Activated CD8-positive, alpha-beta T cell treated with anti-CD3 and anti-CD28 coated beads for 36 hours (primary cell): ENCODE results near the gene RBFOX2. TPM values are rescaled to one million over a fixed set of nuclear protein-coding genes. Genes with fewer than 3 reads are reported as not detected.
"Not testable (repeated sequence)": the region's sequence is repeated elsewhere in the genome, so short reads cannot be mapped to it uniquely, and the experiment has no call there.

ENCODE experiments used
- ATAC-seq: fragments of 200-7000 bp; cut with Tn5 transposase; one replicate; pipeline ENCODE4 v1.10.0; 2021; ENCODE audit warnings: mild to moderate bottlenecking, moderate library complexity
- CTCF ChIA-PET: fragments of 350-600 bp; sonication (Branson Sonifier 250); formaldehyde crosslinking; loops from one replicate; lab custom pipeline; 2021; ENCODE audit warnings: antibody characterized with exemption; lab: Charles Lee
- POLR2A ChIA-PET: fragments of 350-600 bp; sonication (Branson Sonifier 250); formaldehyde crosslinking; loops from one replicate; lab custom pipeline; 2021; ENCODE audit warnings: antibody characterized with exemption; lab: Charles Lee
- DNase-seq: peaks from one replicate; pipeline ENCODE4 v3.0.0-alpha.2; 2020
- H3K27ac Mint-ChIP-seq: one replicate; pipeline ENCODE4 v1.8.0; 2021; ENCODE audit warnings: mild to moderate bottlenecking, mixed read lengths
- H3K27me3 Mint-ChIP-seq: one replicate; pipeline ENCODE4 v1.8.0; 2021; ENCODE audit warnings: mixed read lengths
- H3K36me3 Mint-ChIP-seq: one replicate; pipeline ENCODE4 v1.8.0; 2021; ENCODE audit warnings: low read depth, mixed read lengths
- H3K4me1 Mint-ChIP-seq: one replicate; pipeline ENCODE4 v1.8.0; 2021; ENCODE audit warnings: low read depth, mixed read lengths
- H3K4me3 Mint-ChIP-seq: one replicate; pipeline ENCODE4 v1.8.0; 2021; ENCODE audit warnings: mild to moderate bottlenecking, moderate library complexity, mixed read lengths
- H3K9me3 Mint-ChIP-seq: one replicate; pipeline ENCODE4 v1.8.0; 2021; ENCODE audit warnings: mixed read lengths
- CTCF ChIP-seq: fragments of 200-600 bp; IDR thresholded peaks from one replicate; pipeline ENCODE4 v1.8.0; 2022; ENCODE audit warnings: antibody characterized with exemption, mild to moderate bottlenecking
- intact Hi-C: fragments of 100-400 bp; cut with micrococcal nuclease; formaldehyde crosslinking; loops from one replicate; pipeline ENCODE4 v1.10.0; 2022
- total RNA-seq, 2 experiments: library from RNA; stranded (reverse); gene quantifications; one replicate each; pipeline ENCODE4 v1.2.3, GENCODE V29; 2021

Gene RBFOX2
- total RNA-seq, 2 experiments from 2014 or later: 3.1 to 3.3 TPM

DNA sequence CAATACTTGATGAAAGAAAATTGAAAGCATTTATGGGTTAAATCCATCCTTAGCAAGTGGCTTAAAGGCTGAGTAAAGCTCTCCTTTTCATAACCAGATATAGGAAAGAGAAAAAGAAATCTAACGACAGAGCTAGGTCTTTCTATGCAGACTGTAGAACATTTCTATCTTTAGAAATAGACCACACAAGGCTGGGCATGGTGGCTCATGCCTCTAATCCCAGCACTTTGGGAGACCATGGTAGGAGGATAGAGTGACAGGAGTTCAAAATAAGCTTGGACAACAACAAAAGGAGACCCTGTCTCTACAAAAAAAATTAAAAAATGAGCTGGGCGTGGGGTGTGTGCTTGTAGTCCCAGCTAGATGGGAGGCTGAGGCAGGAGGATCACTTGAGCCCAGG is 220.2 kb downstream of the RBFOX2 start:
- POLR2A ChIA-PET: no interaction called here
- H3K36me3 Mint-ChIP-seq: peaks cover 1% of the 10 kb centered on the region

DNA sequence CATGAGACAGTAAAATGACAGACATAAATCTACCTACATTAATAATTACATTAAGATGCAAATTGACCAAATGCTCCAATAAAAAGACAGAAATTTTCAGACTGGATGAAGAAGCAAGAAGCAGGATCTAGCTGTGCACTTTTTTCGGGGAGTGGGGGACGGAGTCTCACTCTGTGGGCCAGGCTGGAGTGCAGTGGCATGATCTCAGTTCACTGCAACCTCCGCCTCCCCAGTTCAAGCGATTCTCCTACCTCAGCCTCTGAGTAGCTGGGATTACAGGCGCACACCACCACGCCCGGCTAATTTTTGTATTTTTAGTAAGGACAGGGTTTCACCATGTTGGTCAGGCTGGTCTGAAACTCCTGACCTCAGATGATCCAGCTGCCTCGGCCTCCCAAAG is 222.0 kb downstream of the RBFOX2 start:
- H3K36me3 Mint-ChIP-seq, POLR2A ChIA-PET, intact Hi-C loops, H3K4me3 Mint-ChIP-seq, H3K9me3 Mint-ChIP-seq, DNase-seq, H3K4me1 Mint-ChIP-seq, H3K27ac Mint-ChIP-seq, CTCF ChIA-PET, ATAC-seq, H3K27me3 Mint-ChIP-seq: not testable (repeated sequence)

More for the DNA sequence above, 220.2 kb downstream of the RBFOX2 start:
- DNase-seq (no peak), ATAC-seq (no peak)
- Mint-ChIP-seq H3K4me3 (no peak overlapping the region), H3K27ac (no peak overlapping the region), H3K9me3 (peaks cover 4% of the 10 kb centered on the region), H3K27me3 (no peaks in the 10 kb centered on the region), H3K4me1 (no peaks in the 10 kb centered on the region)
- CTCF ChIA-PET: no interaction called here
- no peak for TF ChIP-seq CTCF
- intact Hi-C loops: no loop called here

DNA sequence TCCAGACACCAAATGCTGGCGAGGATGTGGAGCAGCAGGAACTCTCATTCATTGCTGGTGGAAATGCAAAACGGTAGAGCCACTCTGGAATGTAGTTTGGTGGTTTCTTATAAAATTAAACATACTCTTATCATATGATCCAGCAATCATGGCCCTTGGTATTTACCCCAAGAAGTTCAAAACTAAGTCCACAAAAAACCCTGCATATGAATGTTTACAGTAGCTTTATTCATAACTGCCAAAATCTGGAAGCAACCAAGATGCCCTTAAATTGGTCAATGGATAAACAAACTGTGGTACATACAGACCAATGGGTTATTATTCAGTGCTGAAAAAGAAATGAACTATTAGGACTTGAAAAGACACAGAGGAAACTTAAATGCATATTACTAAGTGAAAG is 223.2 kb downstream of the RBFOX2 start:
- no peak for TF ChIP-seq CTCF
- H3K27ac Mint-ChIP-seq: no peak overlapping the region
- POLR2A ChIA-PET: no interaction called here
- no peaks in the 10 kb centered on the region for H3K27me3 Mint-ChIP-seq
- no peaks in the 10 kb centered on the region for H3K4me1 Mint-ChIP-seq
- ATAC-seq (no peak), DNase-seq (no peak)
- H3K9me3 Mint-ChIP-seq: no peaks in the 10 kb centered on the region
- CTCF ChIA-PET: no interaction called here
- intact Hi-C loops: no loop called here
- no peak overlapping the region for H3K4me3 Mint-ChIP-seq
- H3K36me3 Mint-ChIP-seq: peaks cover 1% of the 10 kb centered on the region

- Mint-ChIP-seq H3K9me3 (no peaks in the 10 kb centered on the region), H3K27me3 (no peaks in the 10 kb centered on the region), H3K27ac (no peak overlapping the region), H3K4me1 (no peaks in the 10 kb centered on the region), H3K36me3 (peaks cover 1% of the 10 kb centered on the region), H3K4me3 (no peak overlapping the region)
- POLR2A ChIA-PET: no interaction called here
- DNase-seq (no peak), ATAC-seq (no peak)
- no peak for TF ChIP-seq CTCF
- CTCF ChIA-PET: no interaction called here
- intact Hi-C loops: no loop called here
Measured at GRCh38 chr22:35804421-35804820, 224.2 kb downstream of the RBFOX2 start.

DNA sequence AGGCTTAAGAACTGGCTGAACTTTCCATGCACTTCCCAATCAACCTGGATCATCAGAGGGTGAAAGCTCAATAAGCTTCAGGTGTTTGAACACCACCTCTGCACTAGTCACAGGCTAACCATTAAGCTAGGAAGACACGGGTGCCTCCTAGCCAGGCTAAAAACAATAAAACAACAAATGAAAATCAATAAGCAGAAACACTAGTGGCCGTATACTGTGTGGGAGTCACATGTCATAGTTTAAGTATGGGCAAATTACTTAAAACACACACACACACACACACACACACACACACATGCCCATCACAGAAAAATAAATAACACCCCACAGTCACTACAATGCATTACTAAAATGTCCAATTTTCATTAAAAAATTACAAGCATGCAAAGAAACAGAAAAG is 225.7 kb downstream of the RBFOX2 start:
- POLR2A ChIA-PET: no interaction called here

DNA sequence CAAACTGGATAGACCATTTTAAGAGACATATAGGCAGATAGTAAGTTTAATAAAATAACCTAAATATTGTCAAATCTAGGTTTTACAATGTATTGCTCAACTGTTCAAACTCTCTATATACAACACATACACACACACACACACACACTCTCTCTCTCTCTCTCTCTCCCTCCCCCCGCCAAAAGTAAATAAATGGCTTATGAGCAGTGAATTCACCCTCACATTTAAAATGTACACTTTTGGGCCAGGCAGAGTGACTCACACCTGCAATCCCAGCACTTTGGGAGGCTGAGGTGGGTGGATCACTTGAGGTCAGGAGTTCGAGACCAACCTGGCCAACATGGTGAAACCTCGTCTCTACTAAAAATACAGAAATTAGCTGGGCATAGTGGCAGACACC is 227.3 kb downstream of the RBFOX2 start:
- H3K36me3 Mint-ChIP-seq, H3K27me3 Mint-ChIP-seq, H3K9me3 Mint-ChIP-seq, POLR2A ChIA-PET, ATAC-seq, intact Hi-C loops, H3K4me3 Mint-ChIP-seq, H3K4me1 Mint-ChIP-seq, DNase-seq, H3K27ac Mint-ChIP-seq: not testable (repeated sequence)
- CTCF ChIA-PET: interaction anchor here (0.9 kb wide), 1 partner anchor 323 kb away, joined by 3 read pairs; no protein-coding TSS in a partner anchor

More for the DNA sequence above, 225.7 kb downstream of the RBFOX2 start:
- no peak for ATAC-seq
- CTCF ChIA-PET: no interaction called here
- Mint-ChIP-seq H3K36me3 (peaks cover 1% of the 10 kb centered on the region), H3K27me3 (no peaks in the 10 kb centered on the region), H3K9me3 (no peaks in the 10 kb centered on the region), H3K27ac (no peak overlapping the region), H3K4me1 (no peaks in the 10 kb centered on the region), H3K4me3 (no peak overlapping the region)
- intact Hi-C loops: no loop called here
- no peak for TF ChIP-seq CTCF
- DNase-seq: no peak
